LNCaP clone FGC (cell line): ENCODE results near the gene MT2A.

Experiments used
- DNase-seq: peaks from one replicate; pipeline ENCODE4 v3.0.0-alpha.2; 2011; ENCODE audit warnings: low read depth
- H3K4me3 ChIP-seq: 2 replicates; pipeline ENCODE4 v1.5.1; 2011; ENCODE audit warnings: mild to moderate bottlenecking, low read depth, low read length, control low read depth
- TF ChIP-seq, protein P1 (sequence below): IDR thresholded peaks from 2 replicates; pipeline ENCODE4 v1.5.1; 2012; ENCODE audit warnings: mild to moderate bottlenecking; ENCODE audit not compliant: control insufficient read depth, insufficient read depth; ENCODE audit errors: extremely low read depth

Gene MT2A

DNA sequence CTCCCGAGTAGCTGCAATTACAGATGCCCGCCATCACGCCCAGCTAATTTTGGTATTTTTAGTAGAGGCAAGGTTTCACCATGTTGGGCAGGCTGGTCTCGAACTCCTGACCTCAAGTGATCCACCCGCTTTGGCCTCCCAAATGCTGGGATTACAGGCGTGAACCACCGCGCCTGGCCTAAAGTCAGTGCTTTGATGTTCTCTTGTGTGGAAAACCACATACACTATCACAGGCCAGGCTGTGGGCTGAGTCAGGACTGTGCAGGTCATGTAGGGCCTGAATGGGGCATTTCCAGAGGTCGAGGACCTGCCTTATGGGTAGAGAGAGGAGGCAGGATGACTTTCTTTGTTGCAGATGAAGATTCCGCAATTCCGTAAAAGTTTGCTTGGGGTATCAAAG, 24.1 kb upstream of the MT2A start:
- no peak for DNase-seq
- TF ChIP-seq, protein P1, sequence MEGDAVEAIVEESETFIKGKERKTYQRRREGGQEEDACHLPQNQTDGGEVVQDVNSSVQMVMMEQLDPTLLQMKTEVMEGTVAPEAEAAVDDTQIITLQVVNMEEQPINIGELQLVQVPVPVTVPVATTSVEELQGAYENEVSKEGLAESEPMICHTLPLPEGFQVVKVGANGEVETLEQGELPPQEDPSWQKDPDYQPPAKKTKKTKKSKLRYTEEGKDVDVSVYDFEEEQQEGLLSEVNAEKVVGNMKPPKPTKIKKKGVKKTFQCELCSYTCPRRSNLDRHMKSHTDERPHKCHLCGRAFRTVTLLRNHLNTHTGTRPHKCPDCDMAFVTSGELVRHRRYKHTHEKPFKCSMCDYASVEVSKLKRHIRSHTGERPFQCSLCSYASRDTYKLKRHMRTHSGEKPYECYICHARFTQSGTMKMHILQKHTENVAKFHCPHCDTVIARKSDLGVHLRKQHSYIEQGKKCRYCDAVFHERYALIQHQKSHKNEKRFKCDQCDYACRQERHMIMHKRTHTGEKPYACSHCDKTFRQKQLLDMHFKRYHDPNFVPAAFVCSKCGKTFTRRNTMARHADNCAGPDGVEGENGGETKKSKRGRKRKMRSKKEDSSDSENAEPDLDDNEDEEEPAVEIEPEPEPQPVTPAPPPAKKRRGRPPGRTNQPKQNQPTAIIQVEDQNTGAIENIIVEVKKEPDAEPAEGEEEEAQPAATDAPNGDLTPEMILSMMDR: no peak
- H3K4me3 ChIP-seq: no peak overlapping the region

DNA sequence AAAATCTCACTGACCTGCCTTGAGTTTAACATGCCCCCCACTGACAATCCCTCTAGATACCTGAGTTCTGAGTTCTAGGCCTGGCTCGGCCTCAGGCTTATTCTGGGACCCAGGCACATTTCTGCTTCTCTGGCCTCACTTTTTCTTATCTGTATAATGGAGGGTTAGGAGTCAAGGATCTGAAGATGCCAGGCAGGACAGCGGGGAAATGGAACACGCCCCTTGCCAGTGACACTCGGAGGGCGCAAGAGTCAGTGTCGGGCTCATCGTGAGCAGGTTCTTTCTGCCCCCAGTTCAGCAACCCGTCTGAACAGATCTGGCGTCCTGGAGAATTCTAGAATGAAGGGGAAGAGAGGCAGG, 19.6 kb upstream of the MT2A start:
- TF ChIP-seq, protein P1: no peak
- no peak for DNase-seq
- peak overlapping the region; percentile 36 for H3K4me3 ChIP-seq

DNA sequence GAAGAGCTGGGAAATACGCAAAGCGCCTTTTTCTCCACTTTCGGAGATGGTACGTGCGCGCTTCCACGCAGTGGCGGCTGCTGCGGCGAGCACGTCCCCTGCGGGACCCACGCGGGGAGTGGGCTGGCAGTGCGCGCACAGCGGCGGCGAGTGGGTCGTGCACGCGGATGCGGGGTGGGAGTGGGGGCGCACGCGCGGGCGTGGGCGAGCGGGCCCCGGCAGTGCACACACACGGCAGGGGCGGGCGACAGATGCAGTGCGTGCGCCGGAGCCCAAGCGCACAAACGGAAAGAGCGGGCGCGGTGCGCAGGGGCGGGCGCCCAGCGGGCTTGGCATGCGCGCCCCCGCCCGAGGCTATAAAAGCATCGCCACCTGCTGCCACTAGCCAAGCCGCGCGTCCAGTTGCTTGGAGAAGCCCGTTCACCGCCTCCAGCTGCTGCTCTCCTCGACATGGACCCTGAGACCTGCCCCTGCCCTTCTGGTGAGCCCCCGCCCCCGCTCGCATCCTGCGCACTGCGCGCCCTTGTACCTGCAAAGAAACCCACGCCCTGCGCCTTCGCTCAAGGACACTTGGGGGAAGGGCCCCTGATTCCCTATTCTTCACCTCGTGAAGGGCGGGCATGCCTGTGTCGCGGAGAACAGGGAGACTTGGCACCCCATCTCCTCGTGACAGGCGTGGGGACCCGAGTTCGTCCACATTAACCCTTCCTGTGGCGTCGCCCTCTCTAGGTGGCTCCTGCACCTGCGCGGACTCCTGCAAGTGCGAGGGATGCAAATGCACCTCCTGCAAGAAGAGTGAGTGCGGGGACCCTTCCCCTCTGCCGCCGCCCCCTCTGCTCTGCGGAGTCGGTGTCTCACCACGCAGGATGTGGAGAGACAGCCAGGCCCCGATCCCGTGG, 19.0 kb upstream of the MT2A start, which contains the start of gene MT3:
Gene MT3, plus strand, starts transcription at position 388 of the 899 bp plus-strand sequence. Its CDS starts 63 bp downstream, at position 451.
- no peak for DNase-seq
- H3K4me3 ChIP-seq: peak within 1 kb of the TSS; percentile 36
- TF ChIP-seq, protein P1: peak; percentile 22

DNA sequence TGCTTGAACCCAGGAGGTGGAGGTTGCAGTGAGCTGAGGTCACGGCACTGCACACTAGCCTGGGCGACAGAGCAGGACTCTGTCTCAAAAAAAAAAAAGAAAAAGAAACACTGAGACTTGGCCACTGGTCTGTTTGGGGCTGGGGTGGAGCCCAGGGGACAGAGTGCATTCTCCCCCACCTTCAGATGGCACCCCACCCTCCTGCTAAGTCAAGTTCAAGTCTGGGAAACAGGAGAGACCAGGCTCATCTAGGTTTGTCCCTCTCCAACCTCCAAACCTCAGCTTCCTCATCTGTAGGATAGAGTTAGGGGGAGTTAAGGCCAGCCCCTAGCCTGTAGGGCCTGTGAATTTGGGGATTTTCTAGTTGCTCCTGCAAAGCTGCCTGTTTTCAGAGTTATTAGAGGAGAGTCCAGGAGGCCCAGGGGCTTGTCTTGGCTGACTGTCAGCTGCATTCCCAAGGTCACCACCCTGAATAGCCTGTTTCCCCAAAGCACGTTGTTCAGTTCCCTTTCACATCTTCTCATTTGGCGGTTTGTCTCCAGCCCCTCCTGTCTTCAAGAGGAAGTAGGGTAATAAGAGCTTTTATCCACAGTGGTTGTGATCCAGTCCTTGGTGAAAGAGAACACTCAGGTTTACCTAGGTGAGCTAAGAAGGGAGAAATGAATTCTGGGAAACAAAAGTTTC, 16.9 kb upstream of the MT2A start:
- TF ChIP-seq, protein P1: no peak
- no peak for DNase-seq
- H3K4me3 ChIP-seq: no peak overlapping the region

DNA sequence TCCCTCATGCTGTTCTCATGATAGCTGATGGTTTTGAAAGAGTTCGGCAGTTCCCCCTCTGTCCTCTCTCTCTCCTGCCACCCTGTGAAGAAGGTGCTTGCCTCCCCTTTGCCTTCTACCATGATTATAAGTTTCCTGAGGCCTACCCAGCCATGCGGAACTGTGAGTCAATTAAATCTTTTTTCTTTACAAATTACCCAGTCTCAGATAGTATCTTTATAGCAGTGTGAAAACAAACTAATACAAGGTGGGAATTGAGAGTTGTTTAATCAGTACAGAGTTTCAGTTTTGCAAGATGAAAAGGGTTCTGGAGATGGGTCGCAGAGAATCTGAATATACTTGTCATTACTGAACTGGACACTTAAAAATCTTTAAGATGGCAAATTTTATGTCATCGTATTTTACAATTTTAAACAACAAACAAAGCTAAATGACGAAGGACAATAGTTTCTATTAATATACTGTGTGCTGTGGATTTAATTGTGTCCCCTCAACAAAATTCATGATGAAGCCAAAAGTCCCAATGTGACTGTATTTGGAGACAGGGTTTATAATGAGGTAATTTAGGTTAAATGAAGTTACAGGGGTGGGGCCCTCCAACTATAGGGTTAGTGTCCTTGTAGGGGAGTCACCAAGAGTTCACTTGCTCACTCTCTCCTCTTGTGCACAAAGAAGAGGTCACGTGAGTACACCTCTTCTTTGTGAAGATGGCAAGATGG, 14.7 kb upstream of the MT2A start:
- no peak for DNase-seq
- H3K4me3 ChIP-seq: no peak overlapping the region
- TF ChIP-seq, protein P1: no peak

DNA sequence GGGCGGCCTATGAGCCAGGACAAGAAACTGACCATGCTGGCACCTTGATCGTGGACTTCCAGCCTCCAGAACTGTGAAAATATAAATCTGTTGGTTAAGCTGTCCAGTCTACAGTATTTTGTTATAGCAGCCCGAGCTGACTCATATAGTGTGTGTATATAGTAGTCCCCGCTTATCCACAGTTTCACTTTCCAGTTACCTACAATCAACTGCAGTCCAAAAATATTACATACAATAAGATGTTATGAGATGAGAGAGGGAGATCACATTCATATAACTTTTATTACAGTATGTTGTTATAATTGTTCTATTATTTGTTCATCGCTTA, 14.1 kb upstream of the MT2A start:
- TF ChIP-seq, protein P1: no peak
- DNase-seq: no peak
- no peak overlapping the region for H3K4me3 ChIP-seq
